Endothelial cell (in vitro differentiated cells): ENCODE data around the gene MEF2D. TPM values are rescaled to one million over a fixed set of nuclear protein-coding genes. Genes with fewer than 3 reads are reported as not detected.

Experiments
- DNase-seq: peaks from one replicate; pipeline ENCODE4 v3.0.0; 2021; ENCODE audit warnings: low spot score
- H3K27ac Mint-ChIP-seq: one replicate; pipeline ENCODE4 v1.8.0; 2021; ENCODE audit warnings: mixed read lengths, inconsistent platforms; ENCODE audit not compliant: unreplicated experiment
- H3K27me3 Mint-ChIP-seq: one replicate; pipeline ENCODE4 v1.8.0; 2021; ENCODE audit warnings: mild to moderate bottlenecking, moderate library complexity, mixed read lengths, inconsistent platforms; ENCODE audit not compliant: unreplicated experiment
- H3K36me3 Mint-ChIP-seq: one replicate; pipeline ENCODE4 v1.8.0; 2021; ENCODE audit warnings: mild to moderate bottlenecking, low read depth, mixed read lengths, inconsistent platforms; ENCODE audit not compliant: unreplicated experiment
- H3K4me1 Mint-ChIP-seq: one replicate; pipeline ENCODE4 v1.8.0; 2021; ENCODE audit warnings: mild to moderate bottlenecking, mixed read lengths, inconsistent platforms; ENCODE audit not compliant: unreplicated experiment
- H3K4me3 Mint-ChIP-seq: one replicate; pipeline ENCODE4 v1.8.0; 2021; ENCODE audit warnings: mild to moderate bottlenecking, mixed read lengths, inconsistent platforms; ENCODE audit not compliant: unreplicated experiment
- H3K9me3 Mint-ChIP-seq: one replicate; pipeline ENCODE4 v1.8.0; 2021; ENCODE audit warnings: mixed read lengths, inconsistent platforms; ENCODE audit not compliant: unreplicated experiment
- total RNA-seq: library from RNA; stranded (reverse); fragmentation: NEBNext Ultra II Directional; extraction: Animal tissue kit (Norgen Biotek cat#: 25700); gene quantifications from one replicate; pipeline ENCODE4 v1.2.1, GENCODE V29; 2021; ENCODE audit not compliant: unreplicated experiment
- TF ChIP-seq, protein P1 (sequence below): fragments of 200-600 bp; sonication (generic); IDR thresholded peaks from one replicate; pipeline ENCODE4 v1.5.0; 2021; ENCODE audit warnings: antibody characterized with exemption; ENCODE audit not compliant: unreplicated experiment

MEF2D gene
- total RNA-seq, 1 donor from 2014 or later = 45.2 TPM

DNA sequence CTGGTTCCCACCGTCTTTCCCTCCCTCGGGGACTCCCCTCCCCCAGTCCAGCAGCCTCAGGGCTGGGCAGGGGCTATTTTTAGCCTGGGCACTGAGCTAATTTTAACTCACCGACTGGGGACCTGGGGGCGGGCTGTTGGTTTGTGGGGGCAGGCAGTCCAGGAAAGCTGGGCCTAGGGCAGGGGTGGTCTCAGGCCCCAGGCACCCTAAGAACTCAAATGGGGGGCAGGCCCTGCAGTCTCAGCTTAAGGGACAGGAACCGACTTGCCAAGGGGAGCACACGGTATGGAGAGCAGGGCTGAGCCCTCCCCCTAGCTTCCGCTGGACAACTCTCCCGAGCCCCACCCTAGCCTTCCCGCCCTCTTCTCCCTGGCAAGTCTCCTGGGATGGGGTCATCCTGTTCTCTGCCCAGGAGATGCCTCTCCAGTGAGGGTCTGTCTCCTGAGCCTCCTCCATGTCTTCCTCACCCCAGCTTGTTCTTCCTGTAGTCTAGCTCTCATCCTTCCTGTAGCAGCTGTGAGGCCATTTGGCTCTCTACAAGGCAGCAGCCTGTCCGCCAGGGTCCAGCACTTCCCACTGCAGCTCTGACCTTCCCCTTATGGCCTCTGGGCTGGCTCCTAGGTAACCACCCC, 10.1 kb downstream of the MEF2D start:
- H3K27me3 Mint-ChIP-seq = peaks cover 24% of the 10 kb centered on the region
- TF ChIP-seq, protein P1, sequence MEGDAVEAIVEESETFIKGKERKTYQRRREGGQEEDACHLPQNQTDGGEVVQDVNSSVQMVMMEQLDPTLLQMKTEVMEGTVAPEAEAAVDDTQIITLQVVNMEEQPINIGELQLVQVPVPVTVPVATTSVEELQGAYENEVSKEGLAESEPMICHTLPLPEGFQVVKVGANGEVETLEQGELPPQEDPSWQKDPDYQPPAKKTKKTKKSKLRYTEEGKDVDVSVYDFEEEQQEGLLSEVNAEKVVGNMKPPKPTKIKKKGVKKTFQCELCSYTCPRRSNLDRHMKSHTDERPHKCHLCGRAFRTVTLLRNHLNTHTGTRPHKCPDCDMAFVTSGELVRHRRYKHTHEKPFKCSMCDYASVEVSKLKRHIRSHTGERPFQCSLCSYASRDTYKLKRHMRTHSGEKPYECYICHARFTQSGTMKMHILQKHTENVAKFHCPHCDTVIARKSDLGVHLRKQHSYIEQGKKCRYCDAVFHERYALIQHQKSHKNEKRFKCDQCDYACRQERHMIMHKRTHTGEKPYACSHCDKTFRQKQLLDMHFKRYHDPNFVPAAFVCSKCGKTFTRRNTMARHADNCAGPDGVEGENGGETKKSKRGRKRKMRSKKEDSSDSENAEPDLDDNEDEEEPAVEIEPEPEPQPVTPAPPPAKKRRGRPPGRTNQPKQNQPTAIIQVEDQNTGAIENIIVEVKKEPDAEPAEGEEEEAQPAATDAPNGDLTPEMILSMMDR = peak; percentile 12
- H3K27ac Mint-ChIP-seq = no peak overlapping the region
- no peaks in the 10 kb centered on the region for H3K9me3 Mint-ChIP-seq
- H3K4me1 Mint-ChIP-seq = peaks cover 50% of the 10 kb centered on the region
- H3K36me3 Mint-ChIP-seq = peaks cover 17% of the 10 kb centered on the region
- peak; percentile 43 for DNase-seq
- H3K4me3 Mint-ChIP-seq = peak overlapping the region; percentile 4

- peaks cover 23% of the 10 kb centered on the region for H3K27me3 Mint-ChIP-seq
- H3K36me3 Mint-ChIP-seq = peaks cover 17% of the 10 kb centered on the region
- no peak for DNase-seq
- TF ChIP-seq, protein P1 = no peak
- no peak overlapping the region for H3K4me3 Mint-ChIP-seq
- peak overlapping the region; percentile 43 for H3K27ac Mint-ChIP-seq
- H3K9me3 Mint-ChIP-seq = no peaks in the 10 kb centered on the region
- peaks cover 47% of the 10 kb centered on the region for H3K4me1 Mint-ChIP-seq
These were observed 10.7 kb downstream of the MEF2D start for GRCh38 chr1:156489935-156490293.

- no peak overlapping the region for H3K4me3 Mint-ChIP-seq
- TF ChIP-seq, protein P1 = no peak
- H3K4me1 Mint-ChIP-seq = peaks cover 45% of the 10 kb centered on the region
- H3K27ac Mint-ChIP-seq = peak overlapping the region; percentile 43
- no peaks in the 10 kb centered on the region for H3K9me3 Mint-ChIP-seq
- no peak for DNase-seq
- H3K36me3 Mint-ChIP-seq = peaks cover 19% of the 10 kb centered on the region
- H3K27me3 Mint-ChIP-seq = peaks cover 23% of the 10 kb centered on the region
These were observed 11.2 kb downstream of the MEF2D start for GRCh38 chr1:156489166-156489934.

DNA sequence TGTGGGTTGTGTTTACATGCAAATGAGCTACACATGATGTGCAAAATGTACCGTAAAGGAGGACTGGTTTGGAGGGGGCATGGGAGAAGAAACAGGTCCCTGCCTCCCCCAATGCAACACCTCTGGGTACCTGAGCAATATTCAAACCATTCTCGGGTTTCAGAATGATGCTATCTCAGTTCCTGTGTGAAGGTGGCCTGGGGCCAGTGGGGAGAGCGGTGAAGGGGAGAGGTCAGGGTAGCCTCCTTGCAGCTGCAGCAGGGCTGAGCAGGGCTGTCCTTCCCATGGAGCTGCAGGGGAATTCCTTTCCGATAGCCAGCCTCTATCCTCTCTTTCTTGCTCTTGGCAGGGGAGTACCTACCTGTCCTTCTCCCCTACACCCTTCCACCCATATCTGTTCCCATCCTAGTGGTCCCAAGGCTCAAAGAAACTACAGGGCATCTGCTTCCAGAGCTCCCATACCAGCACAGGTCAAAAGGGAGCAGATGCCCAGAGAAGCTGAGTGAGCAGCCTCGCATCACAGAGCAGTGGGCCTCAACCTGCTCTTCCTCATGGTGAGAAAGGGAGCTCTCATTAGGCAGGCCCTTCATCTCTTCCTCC, 11.9 kb downstream of the MEF2D start:
- TF ChIP-seq, protein P1 = no peak
- Mint-ChIP-seq H3K27ac (no peak overlapping the region), H3K9me3 (no peaks in the 10 kb centered on the region), H3K36me3 (peaks cover 24% of the 10 kb centered on the region), H3K4me3 (peak overlapping the region; percentile 62), H3K27me3 (peaks cover 22% of the 10 kb centered on the region), H3K4me1 (peaks cover 43% of the 10 kb centered on the region)
- DNase-seq = no peak

- peaks cover 24% of the 10 kb centered on the region for H3K36me3 Mint-ChIP-seq
- no peak for DNase-seq
- no peak overlapping the region for H3K27ac Mint-ChIP-seq
- no peak overlapping the region for H3K4me3 Mint-ChIP-seq
- no peaks in the 10 kb centered on the region for H3K9me3 Mint-ChIP-seq
- H3K27me3 Mint-ChIP-seq = peaks cover 22% of the 10 kb centered on the region
- TF ChIP-seq, protein P1 = no peak
- H3K4me1 Mint-ChIP-seq = peaks cover 41% of the 10 kb centered on the region
These were observed 12.7 kb downstream of the MEF2D start for GRCh38 chr1:156487862-156488261.
